ENCODE results near the gene SPRED3. TPM values are rescaled to one million over a fixed set of nuclear protein-coding genes. Genes with fewer than 3 reads are reported as not detected.

The SPRED3 gene
- total and polyA plus RNA-seq, 9 of the 15 experiments (the other 6 are each of a cell fraction or from before 2014, with no cell fraction given): 0.05 to 1.3 (median 0.36) TPM

DNA sequence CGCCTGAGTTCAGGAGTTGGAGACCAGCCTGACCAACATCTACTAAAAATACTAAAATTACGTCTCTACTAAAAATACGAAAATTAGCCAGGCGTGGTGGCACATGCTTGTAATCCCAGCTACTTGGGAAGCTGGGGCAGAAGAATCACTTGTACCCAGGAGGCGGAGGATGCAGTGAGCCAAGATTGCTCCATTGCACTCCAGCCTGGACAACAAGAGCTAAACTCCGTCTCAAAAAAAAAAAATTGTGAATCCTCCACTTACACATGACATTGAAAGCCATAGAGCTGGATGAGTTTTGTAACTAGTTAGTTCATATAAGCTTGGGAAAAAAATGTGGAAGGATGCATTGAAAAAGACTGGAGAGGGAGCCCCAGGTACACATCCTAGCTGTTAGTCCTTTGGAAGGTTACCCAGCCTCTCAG, 14.6 kb upstream of the SPRED3 start (continued):
- TF ChIP-seq, protein P1, sequence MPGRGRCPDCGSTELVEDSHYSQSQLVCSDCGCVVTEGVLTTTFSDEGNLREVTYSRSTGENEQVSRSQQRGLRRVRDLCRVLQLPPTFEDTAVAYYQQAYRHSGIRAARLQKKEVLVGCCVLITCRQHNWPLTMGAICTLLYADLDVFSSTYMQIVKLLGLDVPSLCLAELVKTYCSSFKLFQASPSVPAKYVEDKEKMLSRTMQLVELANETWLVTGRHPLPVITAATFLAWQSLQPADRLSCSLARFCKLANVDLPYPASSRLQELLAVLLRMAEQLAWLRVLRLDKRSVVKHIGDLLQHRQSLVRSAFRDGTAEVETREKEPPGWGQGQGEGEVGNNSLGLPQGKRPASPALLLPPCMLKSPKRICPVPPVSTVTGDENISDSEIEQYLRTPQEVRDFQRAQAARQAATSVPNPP (IDR thresholded peaks at IDR 0.05; ENCODE audit: borderline replicate concordance, insufficient read depth, insufficient read length): no peak
- TF ChIP-seq ZNF41 (CRISPR knock-in tag; conservative IDR thresholded peaks at IDR 0.05) (no peak), NFIC (IDR thresholded peaks at IDR 0.05) (no peak), RBFOX2 (IDR thresholded peaks at IDR 0.05; ENCODE audit: low read depth, low read length) (no peak), EZH2 (IDR thresholded peaks at IDR 0.05; ENCODE audit: borderline replicate concordance, low read depth, low read length) (no peak), EGR1 (conservative IDR thresholded peaks at IDR 0.05) (no peak), TRIM28 (IDR thresholded peaks at IDR 0.05) (no peak), ZNF696 (CRISPR knock-in tag; conservative IDR thresholded peaks at IDR 0.05) (0 out of 2 replicates have a peak, but pooled peaks have one; percentile 51), HEY1 (CRISPR knock-in tag; IDR thresholded peaks at IDR 0.05; ENCODE audit: borderline replicate concordance) (0 out of 2 replicates have a peak, but pooled peaks have one; percentile 58), ZBTB26 (CRISPR knock-in tag; IDR thresholded peaks at IDR 0.05) (no peak)
- TF ChIP-seq, protein P2, sequence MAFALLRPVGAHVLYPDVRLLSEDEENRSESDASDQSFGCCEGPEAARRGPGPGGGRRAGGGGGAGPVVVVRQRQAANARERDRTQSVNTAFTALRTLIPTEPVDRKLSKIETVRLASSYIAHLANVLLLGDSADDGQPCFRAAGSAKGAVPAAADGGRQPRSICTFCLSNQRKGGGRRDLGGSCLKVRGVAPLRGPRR (CRISPR knock-in tag; IDR thresholded peaks at IDR 0.05): no peak
